Measurements from ENCODE around the gene TOMM7. TPM values are rescaled to one million over a fixed set of nuclear protein-coding genes. Genes with fewer than 3 reads are reported as not detected.
A peak's percentile ranks its signal among the peaks of the same experiment; 100 is the strongest.

Gene TOMM7
- total RNA-seq, 3 donors from 2014 or later (not counting 1 experiment from before 2014, with no cell fraction given): 194 to 286 (median 269) TPM

DNA sequence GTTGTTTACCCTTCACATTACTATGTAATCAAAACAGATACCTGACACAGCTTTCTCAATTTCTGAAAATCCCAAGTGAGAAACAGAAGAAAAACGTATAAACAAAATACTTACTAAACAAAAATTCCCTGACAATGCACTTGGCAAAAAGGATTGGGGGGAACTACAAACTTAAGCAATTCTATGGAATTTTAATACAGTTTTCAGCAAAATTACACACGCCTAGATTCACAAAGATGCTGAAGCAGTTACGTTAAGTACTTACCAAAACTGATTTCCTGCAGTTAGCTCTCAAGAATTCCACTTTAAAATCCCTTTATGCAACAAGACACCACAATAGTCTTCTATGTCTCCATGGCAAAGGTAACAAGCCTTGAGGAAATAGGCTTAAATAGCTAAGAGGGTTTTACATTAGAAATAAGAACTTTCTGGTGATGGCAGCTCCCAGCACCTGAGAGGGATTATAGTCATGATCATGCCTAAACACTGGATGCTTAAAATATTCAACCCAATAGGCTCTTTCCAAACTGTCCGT lies 10.8 kb downstream of the TOMM7 start:
- H3K4me1 ChIP-seq (ENCODE audit: control insufficient read depth, insufficient read depth, low read length): no peaks in the 10 kb centered on the region
- no peak overlapping the region for H3K4me3 ChIP-seq (ENCODE audit: low read length)
- H3K9me3 ChIP-seq (ENCODE audit: control insufficient read depth, insufficient read depth, low read length): no peaks in the 10 kb centered on the region
- intact Hi-C loops (cut with micrococcal nuclease): no loop called here
- Mint-ChIP-seq H3K27me3 (ENCODE audit: low read depth in 2 of 2) (no peaks in the 10 kb centered on the region), H3K9me3 (no peaks in the 10 kb centered on the region), H3K36me3 (peaks cover 17% of the 10 kb centered on the region), H3K27ac (no peak overlapping the region), H3K4me1 (peaks cover 5 to 13% of the 10 kb centered on the region in 2 donors), H3K4me3 (no peak overlapping the region)
- peaks cover 39% of the 10 kb centered on the region for H3K36me3 ChIP-seq (ENCODE audit: control insufficient read depth, insufficient read depth, low read length)
- H3K27ac ChIP-seq (ENCODE audit: low read length): no peak overlapping the region
- H3K27me3 ChIP-seq (ENCODE audit: control insufficient read depth, insufficient read depth, low read length): no peaks in the 10 kb centered on the region
- DNase-seq: no peak
- no peak for ATAC-seq
- 91% methylated on average over 4 of the region's 4 CpGs for WGBS (ENCODE audit: insufficient coverage)
- TF ChIP-seq, protein P1, sequence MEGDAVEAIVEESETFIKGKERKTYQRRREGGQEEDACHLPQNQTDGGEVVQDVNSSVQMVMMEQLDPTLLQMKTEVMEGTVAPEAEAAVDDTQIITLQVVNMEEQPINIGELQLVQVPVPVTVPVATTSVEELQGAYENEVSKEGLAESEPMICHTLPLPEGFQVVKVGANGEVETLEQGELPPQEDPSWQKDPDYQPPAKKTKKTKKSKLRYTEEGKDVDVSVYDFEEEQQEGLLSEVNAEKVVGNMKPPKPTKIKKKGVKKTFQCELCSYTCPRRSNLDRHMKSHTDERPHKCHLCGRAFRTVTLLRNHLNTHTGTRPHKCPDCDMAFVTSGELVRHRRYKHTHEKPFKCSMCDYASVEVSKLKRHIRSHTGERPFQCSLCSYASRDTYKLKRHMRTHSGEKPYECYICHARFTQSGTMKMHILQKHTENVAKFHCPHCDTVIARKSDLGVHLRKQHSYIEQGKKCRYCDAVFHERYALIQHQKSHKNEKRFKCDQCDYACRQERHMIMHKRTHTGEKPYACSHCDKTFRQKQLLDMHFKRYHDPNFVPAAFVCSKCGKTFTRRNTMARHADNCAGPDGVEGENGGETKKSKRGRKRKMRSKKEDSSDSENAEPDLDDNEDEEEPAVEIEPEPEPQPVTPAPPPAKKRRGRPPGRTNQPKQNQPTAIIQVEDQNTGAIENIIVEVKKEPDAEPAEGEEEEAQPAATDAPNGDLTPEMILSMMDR (IDR thresholded peaks at IDR 0.05): no peak

DNA sequence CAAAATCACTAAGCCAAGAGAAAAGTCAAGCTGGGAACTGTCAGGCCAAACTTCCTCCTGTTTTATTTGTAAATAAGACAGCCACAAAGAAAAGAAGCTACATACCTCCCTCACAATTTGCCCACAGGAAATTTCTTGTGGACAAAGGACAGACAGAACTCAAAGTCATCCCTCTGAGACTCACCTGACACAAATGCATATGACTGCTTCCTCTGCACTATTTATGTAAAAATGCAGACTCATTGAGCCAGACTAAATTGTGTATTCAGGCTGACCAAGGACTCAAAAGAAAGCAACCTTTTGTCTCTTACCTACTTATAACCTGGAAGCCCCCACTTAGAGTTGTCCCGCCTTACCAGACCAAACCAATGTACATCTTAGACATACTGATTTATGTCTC lies 11.8 kb downstream of the TOMM7 start:
- no peak for ATAC-seq
- Mint-ChIP-seq H3K36me3 (peaks cover 17% of the 10 kb centered on the region), H3K9me3 (no peaks in the 10 kb centered on the region), H3K27me3 (ENCODE audit: low read depth in 2 of 2) (no peaks in the 10 kb centered on the region), H3K4me1 (peaks cover 5 to 7% of the 10 kb centered on the region in 2 donors), H3K27ac (peak overlapping the region in 1 of 2 donors; percentile 23), H3K4me3 (no peak overlapping the region)
- intact Hi-C loops (cut with micrococcal nuclease): no loop called here
- H3K27me3 ChIP-seq (ENCODE audit: control insufficient read depth, insufficient read depth, low read length): no peaks in the 10 kb centered on the region
- no peaks in the 10 kb centered on the region for H3K4me1 ChIP-seq (ENCODE audit: control insufficient read depth, insufficient read depth, low read length)
- no peak for DNase-seq
- TF ChIP-seq, protein P1 (IDR thresholded peaks at IDR 0.05): no peak
- 96% methylated on average over 1 of the region's 1 CpG for WGBS (ENCODE audit: insufficient coverage)
- no peak overlapping the region for H3K27ac ChIP-seq (ENCODE audit: low read length)
- no peak overlapping the region for H3K4me3 ChIP-seq (ENCODE audit: low read length)
- H3K36me3 ChIP-seq (ENCODE audit: control insufficient read depth, insufficient read depth, low read length): peaks cover 31% of the 10 kb centered on the region
- H3K9me3 ChIP-seq (ENCODE audit: control insufficient read depth, insufficient read depth, low read length): no peaks in the 10 kb centered on the region

DNA sequence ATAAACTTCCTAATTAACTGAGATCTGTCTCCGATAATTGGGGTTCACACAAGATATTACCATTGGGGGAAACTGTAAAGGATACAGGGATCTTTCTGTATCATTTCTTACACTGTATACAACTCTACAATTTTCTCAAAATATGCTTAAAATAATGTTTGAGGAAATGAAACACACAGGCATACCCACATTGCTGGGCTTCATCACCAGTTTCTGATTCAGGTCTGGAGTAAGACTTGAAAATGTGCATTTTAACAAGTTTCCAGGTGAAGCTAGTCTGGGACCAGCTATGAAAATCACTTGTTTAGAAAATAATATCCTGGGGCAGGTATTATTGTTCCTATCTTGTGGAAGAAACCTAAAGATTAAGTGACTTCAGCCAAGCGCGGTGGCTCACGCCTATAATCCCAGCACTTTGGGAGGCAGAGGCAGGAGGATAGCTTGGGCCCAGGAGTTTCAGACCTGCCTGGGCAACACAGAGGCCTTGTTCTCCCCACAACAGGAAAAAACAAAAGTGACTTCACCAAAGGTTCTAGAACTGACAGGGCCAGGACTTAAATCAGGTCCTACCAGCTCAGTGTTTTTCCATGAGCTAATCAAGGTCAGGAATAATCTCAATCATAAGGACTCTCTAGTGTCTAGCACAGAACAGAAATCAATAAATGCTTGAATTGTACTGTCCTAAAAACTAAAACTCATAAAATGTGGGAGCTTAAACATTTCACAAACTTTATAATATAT lies 12.6 kb downstream of the TOMM7 start:
- ATAC-seq: no peak
- Histone ChIP-seq H3K9me3 (ENCODE audit: control insufficient read depth, insufficient read depth, low read length) (no peaks in the 10 kb centered on the region), H3K4me3 (ENCODE audit: low read length) (no peak overlapping the region), H3K4me1 (ENCODE audit: control insufficient read depth, insufficient read depth, low read length) (no peaks in the 10 kb centered on the region), H3K27ac (ENCODE audit: low read length) (no peak overlapping the region), H3K27me3 (ENCODE audit: control insufficient read depth, insufficient read depth, low read length) (no peaks in the 10 kb centered on the region), H3K36me3 (ENCODE audit: control insufficient read depth, insufficient read depth, low read length) (peaks cover 24% of the 10 kb centered on the region)
- Mint-ChIP-seq H3K4me3 (no peak overlapping the region), H3K27ac (peak overlapping the region in 1 of 2 donors; percentile 23), H3K9me3 (no peaks in the 10 kb centered on the region), H3K4me1 (peaks cover 0 to 7% of the 10 kb centered on the region in 2 donors), H3K27me3 (ENCODE audit: low read depth in 2 of 2) (no peaks in the 10 kb centered on the region), H3K36me3 (peaks cover 17% of the 10 kb centered on the region)
- WGBS (ENCODE audit: insufficient coverage): 99% methylated on average over 3 of the region's 4 CpGs
- no peak for DNase-seq
- intact Hi-C loops (cut with micrococcal nuclease): no loop called here
- TF ChIP-seq, protein P1 (IDR thresholded peaks at IDR 0.05): no peak

All from natural killer cell (primary cell).